SU-DHL-6 (cell line): ENCODE results near the gene CMTM7.

Experiments
- EZH2phosphoT487 ChIP-seq: fragments of 200-600 bp; sonication (generic), shearing (Covaris generic); conservative IDR thresholded peaks from 2 replicates; pipeline ENCODE4 v1.6.1; 2018; ENCODE audit warnings: mild to moderate bottlenecking, antibody characterized with exemption, low read length, moderate library complexity, mixed read lengths
- TF ChIP-seq, protein P1 (sequence below): fragments of 200-600 bp; sonication (generic); IDR thresholded peaks from one replicate; pipeline ENCODE4 v1.5.1; 2017; ENCODE audit warnings: antibody characterized with exemption, mild to moderate bottlenecking, low read length, moderate library complexity; ENCODE audit not compliant: insufficient read depth, poor library complexity, severe bottlenecking

DNA sequence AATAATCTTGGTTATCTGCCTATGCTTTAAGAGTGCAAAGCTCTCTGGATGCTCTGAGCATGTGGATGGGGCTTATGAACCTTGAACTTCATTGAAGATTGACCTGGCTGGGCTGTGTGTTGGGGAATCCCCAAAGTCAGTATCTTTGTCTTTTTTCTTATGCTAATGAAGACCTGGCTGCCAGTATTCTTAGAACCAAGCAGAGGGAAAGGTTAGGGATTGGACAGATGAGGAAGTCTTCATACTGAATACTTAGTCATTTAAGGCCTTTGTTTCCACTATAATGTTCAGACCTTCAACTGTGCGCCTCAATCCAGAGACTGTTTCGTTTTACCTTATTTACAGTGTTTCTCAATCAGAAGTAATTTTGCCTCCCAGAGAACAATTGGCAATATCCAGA is 42.5 kb upstream of the CMTM7 start:
- no peak for TF ChIP-seq EZH2phosphoT487
- TF ChIP-seq, protein P1, sequence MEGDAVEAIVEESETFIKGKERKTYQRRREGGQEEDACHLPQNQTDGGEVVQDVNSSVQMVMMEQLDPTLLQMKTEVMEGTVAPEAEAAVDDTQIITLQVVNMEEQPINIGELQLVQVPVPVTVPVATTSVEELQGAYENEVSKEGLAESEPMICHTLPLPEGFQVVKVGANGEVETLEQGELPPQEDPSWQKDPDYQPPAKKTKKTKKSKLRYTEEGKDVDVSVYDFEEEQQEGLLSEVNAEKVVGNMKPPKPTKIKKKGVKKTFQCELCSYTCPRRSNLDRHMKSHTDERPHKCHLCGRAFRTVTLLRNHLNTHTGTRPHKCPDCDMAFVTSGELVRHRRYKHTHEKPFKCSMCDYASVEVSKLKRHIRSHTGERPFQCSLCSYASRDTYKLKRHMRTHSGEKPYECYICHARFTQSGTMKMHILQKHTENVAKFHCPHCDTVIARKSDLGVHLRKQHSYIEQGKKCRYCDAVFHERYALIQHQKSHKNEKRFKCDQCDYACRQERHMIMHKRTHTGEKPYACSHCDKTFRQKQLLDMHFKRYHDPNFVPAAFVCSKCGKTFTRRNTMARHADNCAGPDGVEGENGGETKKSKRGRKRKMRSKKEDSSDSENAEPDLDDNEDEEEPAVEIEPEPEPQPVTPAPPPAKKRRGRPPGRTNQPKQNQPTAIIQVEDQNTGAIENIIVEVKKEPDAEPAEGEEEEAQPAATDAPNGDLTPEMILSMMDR: no peak
